ENCODE data around the gene AGMO.

Gene AGMO

DNA sequence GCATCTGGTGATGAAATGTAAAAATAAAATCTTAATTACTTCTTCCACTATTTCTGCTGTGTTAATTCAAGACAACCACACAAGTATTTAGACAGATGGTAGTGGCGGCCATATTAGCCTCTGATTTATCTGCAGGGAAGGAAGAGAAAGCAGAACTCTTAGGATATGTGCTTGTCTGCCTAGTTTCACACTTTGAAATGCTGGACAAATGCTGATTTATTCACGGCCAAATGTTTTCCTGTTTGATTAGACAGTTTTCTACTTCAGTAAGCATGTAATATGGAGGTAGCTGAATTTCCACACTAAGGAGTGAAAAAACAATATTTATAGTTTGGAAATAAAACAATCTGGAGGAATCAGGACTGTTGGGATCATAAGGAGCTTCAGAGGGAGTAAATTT lies 158.1 kb downstream of the AGMO start:
- WGBS = 70% methylated on average over 2 of the region's 2 CpGs
- Histone ChIP-seq H3K4me3 (ENCODE audit: insufficient read depth in 1 of 2, low read depth in 1 of 2, low read length in 2 of 2) (no peak overlapping the region), H3K4ac (ENCODE audit: low read depth in 1 of 2, low read length in 2 of 2) (no peak overlapping the region), H2BK120ac (ENCODE audit: low read depth, low read length) (no peak overlapping the region), H3K18ac (ENCODE audit: low read depth in 1 of 2, low read length in 2 of 2) (no peak overlapping the region), H3K14ac (ENCODE audit: low read length in 2 of 2) (no peak overlapping the region), H3K4me2 (ENCODE audit: low read length, poor library complexity, severe bottlenecking) (no peak overlapping the region), H3K4me1 (ENCODE audit: control insufficient read depth, insufficient read depth, low read depth, low read length) (no peaks in the 10 kb centered on the region), H2AK5ac (ENCODE audit: low read length, severe bottlenecking) (no peak overlapping the region), H3K36me3 (ENCODE audit: control insufficient read depth in 1 of 2, insufficient read depth in 2 of 2, low read depth in 1 of 2, low read length in 2 of 2) (no peaks in the 10 kb centered on the region), H2AFZ (ENCODE audit: low read depth, low read length) (no peak overlapping the region), H4K91ac (ENCODE audit: low read length) (no peak overlapping the region), H3K79me1 (replicated peaks; ENCODE audit: low read length, poor library complexity, severe bottlenecking) (no peaks in the 10 kb centered on the region), H3K9me3 (ENCODE audit: control insufficient read depth, low read length) (no peaks in the 10 kb centered on the region), H3K27me3 (ENCODE audit: control insufficient read depth in 1 of 2, insufficient read depth in 1 of 2, low read length in 2 of 2) (no peaks in the 10 kb centered on the region), H2BK15ac (ENCODE audit: low read depth, poor library complexity, severe bottlenecking) (no peak overlapping the region), H2BK12ac (ENCODE audit: low read length in 2 of 2) (no peak overlapping the region), H2BK5ac (ENCODE audit: low read depth, low read length, poor library complexity, severe bottlenecking) (no peak overlapping the region), H4K8ac (ENCODE audit: low read length) (no peak overlapping the region), H3K23ac (ENCODE audit: low read length in 2 of 2) (no peak overlapping the region), H3K27ac (ENCODE audit: low read length, poor library complexity, severe bottlenecking) (no peak overlapping the region), H3K9ac (ENCODE audit: low read length) (no peak overlapping the region)
- DNase-seq = peak; percentile 37

DNA sequence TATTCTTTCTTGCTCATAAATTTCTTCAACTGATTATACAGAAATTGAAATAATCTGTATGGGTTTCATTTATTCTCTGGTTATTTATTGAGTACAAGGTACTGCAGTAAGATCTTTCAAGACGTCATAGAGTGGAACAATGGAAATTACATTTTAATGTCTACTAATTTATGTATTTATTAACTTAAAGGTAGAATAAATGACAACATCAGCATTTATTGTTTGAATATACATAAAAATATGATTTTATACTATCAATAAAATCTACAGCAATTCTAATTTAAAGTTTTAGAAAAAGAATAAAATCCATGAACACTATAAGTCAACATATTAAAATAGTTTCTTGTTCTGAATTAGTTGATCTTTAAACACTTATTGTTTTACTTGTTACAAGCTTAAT lies 158.5 kb downstream of the AGMO start:
- H2BK12ac ChIP-seq (ENCODE audit: low read length in 2 of 2) = no peak overlapping the region
- no peak for DNase-seq
- H4K91ac ChIP-seq (ENCODE audit: low read length) = no peak overlapping the region
- H3K4ac ChIP-seq (ENCODE audit: low read depth in 1 of 2, low read length in 2 of 2) = no peak overlapping the region
- H2AK5ac ChIP-seq (ENCODE audit: low read length, severe bottlenecking) = no peak overlapping the region
- H3K4me3 ChIP-seq (ENCODE audit: insufficient read depth in 1 of 2, low read depth in 1 of 2, low read length in 2 of 2) = no peak overlapping the region
- H3K9ac ChIP-seq (ENCODE audit: low read length) = no peak overlapping the region
- WGBS = no CpG with 5 or more reads among the region's 1 CpG
- no peaks in the 10 kb centered on the region for H3K4me1 ChIP-seq (ENCODE audit: control insufficient read depth, insufficient read depth, low read depth, low read length)
- no peak overlapping the region for H2BK120ac ChIP-seq (ENCODE audit: low read depth, low read length)
- H3K27me3 ChIP-seq (ENCODE audit: control insufficient read depth in 1 of 2, insufficient read depth in 1 of 2, low read length in 2 of 2) = no peaks in the 10 kb centered on the region
- H3K14ac ChIP-seq (ENCODE audit: low read length in 2 of 2) = no peak overlapping the region
- no peak overlapping the region for H2AFZ ChIP-seq (ENCODE audit: low read depth, low read length)
- H3K36me3 ChIP-seq (ENCODE audit: control insufficient read depth in 1 of 2, insufficient read depth in 2 of 2, low read depth in 1 of 2, low read length in 2 of 2) = no peaks in the 10 kb centered on the region
- H3K27ac ChIP-seq (ENCODE audit: low read length, poor library complexity, severe bottlenecking) = no peak overlapping the region
- H3K23ac ChIP-seq (ENCODE audit: low read length in 2 of 2) = no peak overlapping the region
- H3K79me1 ChIP-seq (replicated peaks; ENCODE audit: low read length, poor library complexity, severe bottlenecking) = no peaks in the 10 kb centered on the region
- no peak overlapping the region for H3K18ac ChIP-seq (ENCODE audit: low read depth in 1 of 2, low read length in 2 of 2)
- no peaks in the 10 kb centered on the region for H3K9me3 ChIP-seq (ENCODE audit: control insufficient read depth, low read length)
- no peak overlapping the region for H3K4me2 ChIP-seq (ENCODE audit: low read length, poor library complexity, severe bottlenecking)
- H2BK15ac ChIP-seq (ENCODE audit: low read depth, poor library complexity, severe bottlenecking) = no peak overlapping the region
- H2BK5ac ChIP-seq (ENCODE audit: low read depth, low read length, poor library complexity, severe bottlenecking) = no peak overlapping the region
- no peak overlapping the region for H4K8ac ChIP-seq (ENCODE audit: low read length)

DNA sequence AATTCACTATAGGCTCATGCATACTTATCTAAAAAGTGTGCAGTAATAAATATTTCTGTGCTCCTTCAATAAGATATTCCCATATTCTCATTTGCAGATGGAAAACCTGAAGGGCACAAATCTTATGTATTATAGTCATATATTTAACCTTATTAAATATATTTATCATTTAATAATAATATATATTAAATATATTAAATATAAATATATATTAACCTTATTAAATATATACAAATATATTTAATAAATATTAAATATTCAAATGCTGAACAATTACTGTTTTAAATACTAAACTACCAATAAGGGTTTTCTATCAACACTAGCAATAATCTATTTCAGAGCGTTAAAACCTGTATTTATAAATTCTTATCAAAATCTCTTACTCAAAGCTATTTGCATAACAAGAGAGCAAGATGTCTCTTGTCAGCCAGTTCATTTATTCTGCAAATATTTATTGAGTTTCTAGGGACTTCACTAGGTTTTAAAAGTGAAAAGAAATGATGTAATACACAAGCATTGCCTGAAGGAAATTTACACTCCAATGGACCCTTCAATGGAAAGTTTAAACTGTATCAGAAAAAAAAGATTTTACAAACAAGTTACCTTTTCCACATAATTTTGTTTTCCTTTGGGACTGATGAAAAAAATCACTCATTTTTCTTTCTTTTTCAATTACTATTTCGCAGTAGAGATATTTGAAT lies 159.2 kb downstream of the AGMO start:
- Histone ChIP-seq H3K4me2 (ENCODE audit: low read length, poor library complexity, severe bottlenecking) (no peak overlapping the region), H3K18ac (ENCODE audit: low read depth in 1 of 2, low read length in 2 of 2) (no peak overlapping the region), H3K23ac (ENCODE audit: low read length in 2 of 2) (no peak overlapping the region), H3K9ac (ENCODE audit: low read length) (no peak overlapping the region), H4K91ac (ENCODE audit: low read length) (no peak overlapping the region), H3K79me1 (replicated peaks; ENCODE audit: low read length, poor library complexity, severe bottlenecking) (no peaks in the 10 kb centered on the region), H3K14ac (ENCODE audit: low read length in 2 of 2) (no peak overlapping the region), H3K4me1 (ENCODE audit: control insufficient read depth, insufficient read depth, low read depth, low read length) (no peaks in the 10 kb centered on the region), H3K4me3 (ENCODE audit: insufficient read depth in 1 of 2, low read depth in 1 of 2, low read length in 2 of 2) (no peak overlapping the region), H2BK120ac (ENCODE audit: low read depth, low read length) (no peak overlapping the region), H3K9me3 (ENCODE audit: control insufficient read depth, low read length) (no peaks in the 10 kb centered on the region), H2BK5ac (ENCODE audit: low read depth, low read length, poor library complexity, severe bottlenecking) (no peak overlapping the region), H2BK12ac (ENCODE audit: low read length in 2 of 2) (no peak overlapping the region), H3K27ac (ENCODE audit: low read length, poor library complexity, severe bottlenecking) (no peak overlapping the region), H4K8ac (ENCODE audit: low read length) (no peak overlapping the region), H3K36me3 (ENCODE audit: control insufficient read depth in 1 of 2, insufficient read depth in 2 of 2, low read depth in 1 of 2, low read length in 2 of 2) (no peaks in the 10 kb centered on the region), H3K4ac (ENCODE audit: low read depth in 1 of 2, low read length in 2 of 2) (no peak overlapping the region), H2BK15ac (ENCODE audit: low read depth, poor library complexity, severe bottlenecking) (no peak overlapping the region), H2AFZ (ENCODE audit: low read depth, low read length) (no peak overlapping the region), H3K27me3 (ENCODE audit: control insufficient read depth in 1 of 2, insufficient read depth in 1 of 2, low read length in 2 of 2) (no peaks in the 10 kb centered on the region), H2AK5ac (ENCODE audit: low read length, severe bottlenecking) (no peak overlapping the region)
- no CpG with 5 or more reads among the region's 2 CpGs for WGBS
- DNase-seq = no peak

DNA sequence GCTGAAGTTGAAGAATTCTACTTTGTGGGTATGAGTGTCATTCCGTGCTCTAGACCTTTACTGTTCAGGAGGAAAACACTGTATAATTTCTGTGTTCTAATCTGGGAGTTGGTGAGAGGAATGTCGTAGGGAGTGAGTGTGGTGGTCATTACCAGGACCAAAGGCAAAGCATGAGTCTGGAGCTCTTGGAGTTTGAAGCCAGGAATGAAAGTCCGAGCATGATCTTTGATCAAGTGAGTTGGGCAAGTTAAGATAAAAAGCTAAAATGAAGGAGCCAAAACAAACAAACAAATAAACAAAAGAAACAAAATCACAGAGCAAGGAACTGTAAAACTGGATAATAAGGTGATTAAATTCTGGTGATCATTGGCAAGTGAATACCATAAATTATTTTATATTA lies 161.4 kb downstream of the AGMO start:
- H3K27me3 ChIP-seq (ENCODE audit: control insufficient read depth in 1 of 2, insufficient read depth in 1 of 2, low read length in 2 of 2) = no peaks in the 10 kb centered on the region
- no peak overlapping the region for H3K23ac ChIP-seq (ENCODE audit: low read length in 2 of 2)
- no peak overlapping the region for H4K91ac ChIP-seq (ENCODE audit: low read length)
- no peak overlapping the region for H2AFZ ChIP-seq (ENCODE audit: low read depth, low read length)
- DNase-seq = no peak
- H3K18ac ChIP-seq (ENCODE audit: low read depth in 1 of 2, low read length in 2 of 2) = no peak overlapping the region
- H4K8ac ChIP-seq (ENCODE audit: low read length) = no peak overlapping the region
- no peak overlapping the region for H2BK120ac ChIP-seq (ENCODE audit: low read depth, low read length)
- H2AK5ac ChIP-seq (ENCODE audit: low read length, severe bottlenecking) = no peak overlapping the region
- no peak overlapping the region for H3K27ac ChIP-seq (ENCODE audit: low read length, poor library complexity, severe bottlenecking)
- H3K4me3 ChIP-seq (ENCODE audit: insufficient read depth in 1 of 2, low read depth in 1 of 2, low read length in 2 of 2) = no peak overlapping the region
- H2BK5ac ChIP-seq (ENCODE audit: low read depth, low read length, poor library complexity, severe bottlenecking) = no peak overlapping the region
- no peaks in the 10 kb centered on the region for H3K9me3 ChIP-seq (ENCODE audit: control insufficient read depth, low read length)
- no peaks in the 10 kb centered on the region for H3K36me3 ChIP-seq (ENCODE audit: control insufficient read depth in 1 of 2, insufficient read depth in 2 of 2, low read depth in 1 of 2, low read length in 2 of 2)
- H2BK15ac ChIP-seq (ENCODE audit: low read depth, poor library complexity, severe bottlenecking) = no peak overlapping the region
- no peaks in the 10 kb centered on the region for H3K79me1 ChIP-seq (replicated peaks; ENCODE audit: low read length, poor library complexity, severe bottlenecking)
- no peak overlapping the region for H3K4ac ChIP-seq (ENCODE audit: low read depth in 1 of 2, low read length in 2 of 2)
- no peak overlapping the region for H3K14ac ChIP-seq (ENCODE audit: low read length in 2 of 2)
- no peak overlapping the region for H3K4me2 ChIP-seq (ENCODE audit: low read length, poor library complexity, severe bottlenecking)
- WGBS = 51% methylated on average over 2 of the region's 3 CpGs
- H3K9ac ChIP-seq (ENCODE audit: low read length) = no peak overlapping the region
- H2BK12ac ChIP-seq (ENCODE audit: low read length in 2 of 2) = no peak overlapping the region
- H3K4me1 ChIP-seq (ENCODE audit: control insufficient read depth, insufficient read depth, low read depth, low read length) = no peaks in the 10 kb centered on the region

Data from mesenchymal stem cell (in vitro differentiated cells and primary cell).